Subcutaneous abdominal adipose tissue (tissue), 5 donors: ENCODE measurements around the gene GBGT1.
"Not testable (repeated sequence)": the region's sequence is repeated elsewhere in the genome, so short reads cannot be mapped to it uniquely, and the experiment has no call there.

Experiments used
- H3K27ac ChIP-seq: one replicate; pipeline ENCODE4 v1.7.0; 2013; ENCODE audit warnings: low read depth, mild to moderate bottlenecking, inconsistent platforms, low read length, moderate library complexity
- H3K27me3 ChIP-seq, 5 donors: one replicate each; pipeline ENCODE4 v1.7.0; 2013; ENCODE audit warnings: low read length in 5 of 5, inconsistent platforms in 1 of 5; ENCODE audit not compliant: control insufficient read depth in 5 of 5, insufficient read depth in 4 of 5
- H3K36me3 ChIP-seq, 5 donors: one replicate each; pipeline ENCODE4 v1.7.0; 2013; ENCODE audit warnings: low read length in 5 of 5; ENCODE audit not compliant: control insufficient read depth in 5 of 5, insufficient read depth in 5 of 5
- H3K4me1 ChIP-seq, 5 donors: one replicate each; pipeline ENCODE4 v1.7.0; 2013; ENCODE audit warnings: low read length in 5 of 5, mild to moderate bottlenecking in 3 of 5, moderate library complexity in 1 of 5; ENCODE audit not compliant: control insufficient read depth in 5 of 5, insufficient read depth in 5 of 5
- H3K4me3 ChIP-seq, 5 donors: one replicate each; pipeline ENCODE4 v1.7.0; 2013; ENCODE audit warnings: low read length in 5 of 5, low read depth in 1 of 5
- H3K9ac ChIP-seq, 5 donors: one replicate each; pipeline ENCODE4 v1.7.0; 2013; ENCODE audit warnings: low read length in 5 of 5, mild to moderate bottlenecking in 4 of 5, moderate library complexity in 3 of 5
- H3K9me3 ChIP-seq, 5 donors: one replicate each; pipeline ENCODE4 v1.7.0; 2013; ENCODE audit warnings: low read length in 5 of 5; ENCODE audit not compliant: control insufficient read depth in 5 of 5
- donor health status: healthy.
- donor health status: healthy.
- donor health status: healthy.
- donor health status: healthy.
- donor health status: healthy.

The GBGT1 gene

GRCh38 chr9:133182151-133182550 is 18.4 kb upstream of the GBGT1 start:
- no peaks in the 10 kb centered on the region for H3K36me3 ChIP-seq
- H3K27me3 ChIP-seq: peaks cover 0 to 8% (median 4%) of the 10 kb centered on the region in 5 donors
- H3K9ac ChIP-seq: peak overlapping the region in 1 of 5 donors; percentile 30
- H3K4me1 ChIP-seq: peaks cover 0 to 7% (median 2%) of the 10 kb centered on the region in 5 donors
- no peaks in the 10 kb centered on the region for H3K9me3 ChIP-seq
- H3K4me3 ChIP-seq: no peak overlapping the region
- H3K27ac ChIP-seq: no peak overlapping the region

- Histone ChIP-seq H3K4me1 (peaks cover 0 to 7% (median 2%) of the 10 kb centered on the region in 5 donors), H3K27me3 (peaks cover 0 to 8% (median 4%) of the 10 kb centered on the region in 5 donors), H3K36me3 (no peaks in the 10 kb centered on the region), H3K9me3 (no peaks in the 10 kb centered on the region), H3K9ac (no peak overlapping the region), H3K4me3 (no peak overlapping the region), H3K27ac (no peak overlapping the region)
Observed at GRCh38 chr9:133181561-133181960, 17.8 kb upstream of the GBGT1 start.

GRCh38 chr9:133180953-133181352 is 17.2 kb upstream of the GBGT1 start:
- Histone ChIP-seq H3K4me1 (peaks cover 0 to 7% (median 2%) of the 10 kb centered on the region in 5 donors), H3K4me3 (no peak overlapping the region), H3K36me3 (no peaks in the 10 kb centered on the region), H3K9ac (no peak overlapping the region), H3K9me3 (no peaks in the 10 kb centered on the region), H3K27me3 (peaks cover 0 to 8% (median 4%) of the 10 kb centered on the region in 5 donors), H3K27ac (no peak overlapping the region)

GRCh38 chr9:133173056-133173455 is 9.3 kb upstream of the GBGT1 start:
- H3K4me3 ChIP-seq: no peak overlapping the region
- H3K27ac ChIP-seq: no peak overlapping the region
- H3K27me3 ChIP-seq: peaks cover 0 to 7% (median 6%) of the 10 kb centered on the region in 5 donors
- H3K4me1 ChIP-seq: no peaks in the 10 kb centered on the region
- no peaks in the 10 kb centered on the region for H3K9me3 ChIP-seq
- H3K36me3 ChIP-seq: no peaks in the 10 kb centered on the region
- H3K9ac ChIP-seq: no peak overlapping the region

- Histone ChIP-seq H3K27ac (no peak overlapping the region), H3K36me3 (no peaks in the 10 kb centered on the region), H3K9ac (no peak overlapping the region), H3K4me1 (no peaks in the 10 kb centered on the region), H3K4me3 (no peak overlapping the region), H3K9me3 (no peaks in the 10 kb centered on the region), H3K27me3 (peaks cover 0 to 7% (median 6%) of the 10 kb centered on the region in 5 donors)
Observed at GRCh38 chr9:133171161-133171961, 7.6 kb upstream of the GBGT1 start.

GRCh38 chr9:133170716-133171115 is 7.0 kb upstream of the GBGT1 start:
- Histone ChIP-seq H3K4me3 (no peak overlapping the region), H3K36me3 (no peaks in the 10 kb centered on the region), H3K27ac (no peak overlapping the region), H3K4me1 (no peaks in the 10 kb centered on the region), H3K9me3 (no peaks in the 10 kb centered on the region), H3K9ac (no peak overlapping the region), H3K27me3 (peaks cover 0 to 7% (median 6%) of the 10 kb centered on the region in 5 donors)

- not testable (repeated sequence) for H3K4me1 ChIP-seq, H3K27ac ChIP-seq, H3K36me3 ChIP-seq, H3K27me3 ChIP-seq, H3K9me3 ChIP-seq, H3K9ac ChIP-seq, H3K4me3 ChIP-seq
Observed at GRCh38 chr9:133169687-133170086, 6.0 kb upstream of the GBGT1 start.

- H3K36me3 ChIP-seq: no peaks in the 10 kb centered on the region
- peaks cover 0 to 7% (median 6%) of the 10 kb centered on the region in 5 donors for H3K27me3 ChIP-seq
- H3K4me3 ChIP-seq: no peak overlapping the region
- no peak overlapping the region for H3K9ac ChIP-seq
- H3K4me1 ChIP-seq: peaks cover 1 to 6% (median 5%) of the 10 kb centered on the region in 5 donors
- H3K27ac ChIP-seq: no peak overlapping the region
- no peaks in the 10 kb centered on the region for H3K9me3 ChIP-seq
Observed at GRCh38 chr9:133169102-133169501, 5.4 kb upstream of the GBGT1 start.

- H3K9ac ChIP-seq: no peak overlapping the region
- H3K4me1 ChIP-seq: peaks cover 2 to 13% (median 12%) of the 10 kb centered on the region in 5 donors
- peaks cover under 1 to 7% (median 6%) of the 10 kb centered on the region in 5 donors for H3K27me3 ChIP-seq
- no peak overlapping the region for H3K4me3 ChIP-seq
- no peak overlapping the region for H3K27ac ChIP-seq
- no peaks in the 10 kb centered on the region for H3K36me3 ChIP-seq
- no peaks in the 10 kb centered on the region for H3K9me3 ChIP-seq
Observed at GRCh38 chr9:133168432-133168831, 4.7 kb upstream of the GBGT1 start.

- peaks cover 3 to 7% (median 6%) of the 10 kb centered on the region in 5 donors for H3K27me3 ChIP-seq
- H3K36me3 ChIP-seq: no peaks in the 10 kb centered on the region
- no peak overlapping the region for H3K27ac ChIP-seq
- H3K4me3 ChIP-seq: no peak overlapping the region
- H3K9ac ChIP-seq: no peak overlapping the region
- H3K4me1 ChIP-seq: peaks cover 2 to 19% (median 18%) of the 10 kb centered on the region in 5 donors
- H3K9me3 ChIP-seq: no peaks in the 10 kb centered on the region
Observed at GRCh38 chr9:133167769-133168168, 4.1 kb upstream of the GBGT1 start.
